HEK293 (cell line): ENCODE data around the gene AIPL1.

Experiments
- CTCF ChIA-PET: fragments of 350-600 bp; formaldehyde crosslinking; extraction: SDS; loops from one replicate; lab custom pipeline; 2021; ENCODE audit warnings: antibody characterized with exemption; lab: Yijun Ruan, JAX
- POLR2A ChIA-PET: fragments of 300-600 bp; formaldehyde crosslinking; extraction: SDS; loops from one replicate; lab custom pipeline; 2020; ENCODE audit warnings: antibody characterized with exemption, inconsistent platforms; lab: Yijun Ruan, JAX
- H3K27ac ChIP-seq: fragments of 200-500 bp; sonication (Bioruptor generic); 2 replicates; pipeline ENCODE4 v1.5.1; 2014; ENCODE audit warnings: low read depth, low read length, control low read depth, inconsistent platforms; ENCODE audit errors: extremely low read depth
- H3K36me3 ChIP-seq, 2 experiments: fragments of 200-500 bp in 1 of 2; sonication (Bioruptor generic) in 1 of 2; 1 replicate in 1 of 2; 2 replicates in 1 of 2; pipeline ENCODE4 v1.5.1; 2014 to 2017; ENCODE audit warnings: inconsistent platforms in 2 of 2, low read length in 2 of 2; ENCODE audit not compliant: control insufficient read depth in 2 of 2, insufficient read depth in 1 of 2
- H3K4me1 ChIP-seq: fragments of 200-500 bp; sonication (Bioruptor generic); 2 replicates; pipeline ENCODE4 v1.5.1; 2014; ENCODE audit warnings: mild to moderate bottlenecking, low read length, inconsistent platforms; ENCODE audit not compliant: control insufficient read depth, insufficient read depth
- H3K4me3 ChIP-seq: 2 replicates; pipeline ENCODE4 v1.5.1; 2011; ENCODE audit warnings: low read depth, mild to moderate bottlenecking, control low read depth, low read length, moderate library complexity
- H3K9me3 ChIP-seq: fragments of 200-500 bp; sonication (Bioruptor generic); 2 replicates; pipeline ENCODE4 v1.5.1; 2014; ENCODE audit warnings: low read depth, low read length, inconsistent platforms; ENCODE audit not compliant: control insufficient read depth, insufficient read depth
- BCL11B ChIP-seq: fragments of 450-650 bp; formaldehyde crosslinking; IDR thresholded peaks from 2 replicates; pipeline ENCODE4 v1.5.1; 2016; ENCODE audit warnings: low read depth, missing biosample characterization, missing genetic modification characterization
- GLIS2 ChIP-seq: fragments of 450-650 bp; formaldehyde crosslinking; IDR thresholded peaks from 2 replicates; pipeline ENCODE4 v1.5.1; 2016; ENCODE audit warnings: missing biosample characterization, missing genetic modification characterization
- ZFHX2 ChIP-seq: fragments of 450-650 bp; formaldehyde crosslinking; conservative IDR thresholded peaks from 2 replicates; pipeline ENCODE4 v1.5.1; 2016; ENCODE audit warnings: missing biosample characterization, missing genetic modification characterization
- ZIC2 ChIP-seq: fragments of 450-650 bp; formaldehyde crosslinking; IDR thresholded peaks from 2 replicates; pipeline ENCODE4 v1.5.1; 2016; ENCODE audit warnings: missing biosample characterization, missing genetic modification characterization
- ZNF16 ChIP-seq: fragments of 450-650 bp; formaldehyde crosslinking; IDR thresholded peaks from 2 replicates; pipeline ENCODE4 v1.5.1; 2016; ENCODE audit warnings: low read depth, missing biosample characterization, missing genetic modification characterization
- ZNF169 ChIP-seq: fragments of 450-650 bp; formaldehyde crosslinking; IDR thresholded peaks from 2 replicates; pipeline ENCODE4 v1.5.1; 2016; ENCODE audit warnings: missing biosample characterization, missing genetic modification characterization
- ZNF239 ChIP-seq: fragments of 450-650 bp; formaldehyde crosslinking; IDR thresholded peaks from 2 replicates; pipeline ENCODE4 v1.5.1; 2016; ENCODE audit warnings: missing biosample characterization, missing genetic modification characterization
- ZNF610 ChIP-seq: fragments of 450-650 bp; formaldehyde crosslinking; IDR thresholded peaks from 2 replicates; pipeline ENCODE4 v1.5.1; 2016; ENCODE audit warnings: missing biosample characterization, missing genetic modification characterization, borderline replicate concordance
- ZNF629 ChIP-seq: fragments of 450-650 bp; formaldehyde crosslinking; IDR thresholded peaks from 2 replicates; pipeline ENCODE4 v1.5.1; 2017; ENCODE audit warnings: missing biosample characterization, missing genetic modification characterization
- ZNF791 ChIP-seq: fragments of 450-650 bp; formaldehyde crosslinking; IDR thresholded peaks from 2 replicates; pipeline ENCODE4 v1.5.1; 2016; ENCODE audit warnings: missing biosample characterization, missing genetic modification characterization
- ZSCAN23 ChIP-seq: fragments of 450-650 bp; formaldehyde crosslinking; IDR thresholded peaks from 2 replicates; pipeline ENCODE4 v1.5.1; 2016; ENCODE audit warnings: missing biosample characterization, missing genetic modification characterization
- TF ChIP-seq, protein P1 (sequence below): fragments of 450-650 bp; formaldehyde crosslinking; IDR thresholded peaks from 2 replicates; pipeline ENCODE4 v1.5.1; 2016; ENCODE audit warnings: missing biosample characterization, missing genetic modification characterization
- TF ChIP-seq, protein P2 (sequence below): fragments of 450-650 bp; IDR thresholded peaks from 2 replicates; pipeline ENCODE4 v1.5.1; 2018; ENCODE audit warnings: missing biosample characterization, mild to moderate bottlenecking, missing genetic modification characterization
- TF ChIP-seq, protein P3 (sequence below): fragments of 450-650 bp; formaldehyde crosslinking; IDR thresholded peaks from 2 replicates; pipeline ENCODE4 v1.5.1; 2017; ENCODE audit warnings: missing biosample characterization, mild to moderate bottlenecking, missing genetic modification characterization, moderate library complexity
- TF ChIP-seq, protein P4 (sequence below): fragments of 450-650 bp; formaldehyde crosslinking; IDR thresholded peaks from 2 replicates; pipeline ENCODE4 v1.5.1; 2016; ENCODE audit warnings: missing biosample characterization, missing genetic modification characterization
- TF ChIP-seq, protein P5 (sequence below): fragments of 450-650 bp; formaldehyde crosslinking; optimal IDR thresholded peaks from 2 replicates; pipeline ENCODE3; 2016; ENCODE audit warnings: missing biosample characterization, mild to moderate bottlenecking, missing genetic modification characterization
- TF ChIP-seq, protein P6 (sequence below): fragments of 450-650 bp; formaldehyde crosslinking; IDR thresholded peaks from 2 replicates; pipeline ENCODE4 v1.5.1; 2016; ENCODE audit warnings: missing biosample characterization, missing genetic modification characterization

AIPL1 gene

DNA sequence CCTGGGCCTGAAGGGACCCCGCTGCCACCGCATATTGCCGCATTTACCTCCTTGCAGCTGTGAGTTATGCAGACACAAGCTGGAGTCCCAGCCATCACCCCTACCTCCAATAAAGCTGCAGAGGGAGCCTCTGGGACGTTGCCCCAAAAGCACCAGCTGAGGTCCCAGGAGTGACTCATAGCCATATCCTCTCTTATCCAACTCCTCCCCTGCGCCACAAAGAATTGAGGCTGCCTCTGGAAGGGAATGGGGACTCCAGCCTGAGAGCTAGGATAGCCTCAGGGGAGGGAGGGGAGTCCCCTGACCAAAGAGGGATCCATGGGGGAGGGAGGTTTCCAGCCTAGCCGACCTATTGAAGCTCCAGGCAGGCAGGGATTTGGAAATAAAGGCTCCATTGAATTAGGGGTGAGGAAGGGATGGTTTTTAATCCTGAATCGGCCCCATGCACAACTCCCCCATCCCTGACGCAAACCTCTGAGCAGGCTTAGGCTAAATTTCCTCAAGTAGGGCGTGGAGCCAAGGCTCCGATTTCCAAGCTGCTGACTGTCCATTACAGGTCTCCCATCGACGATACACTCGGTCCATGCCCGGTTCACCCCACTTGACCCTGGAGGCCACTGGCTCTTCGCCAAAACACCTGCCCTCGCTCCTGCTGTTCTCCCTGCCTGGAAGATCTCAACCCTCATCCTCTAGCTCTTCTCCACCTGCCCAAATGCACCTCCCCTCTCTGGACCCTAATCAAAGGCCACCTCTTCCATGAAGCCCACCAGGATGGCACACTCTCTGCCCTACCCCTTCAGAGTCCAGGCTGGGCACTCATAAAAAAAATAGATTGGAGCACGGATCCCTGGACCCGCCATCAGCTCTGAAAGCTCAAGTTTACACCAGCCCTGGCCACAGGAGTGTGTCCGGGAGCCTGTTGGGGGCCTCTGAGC is 36.9 kb upstream of the AIPL1 start:
- Histone ChIP-seq H3K27ac (no peak overlapping the region), H3K4me1 (peaks cover 9% of the 10 kb centered on the region), H3K9me3 (no peaks in the 10 kb centered on the region), H3K36me3 (no peaks in the 10 kb centered on the region), H3K4me3 (no peak overlapping the region)
- ChIA-PET CTCF (interaction anchor here (0.7 to 2.2 kb wide), 13 partner anchors 8 to 229 kb away, joined by 3 to 10 read pairs (median 5); no protein-coding TSS in a partner anchor), POLR2A (no interaction called here)
- TF ChIP-seq GLIS2: 0 out of 2 replicates have a peak, but pooled peaks have one; percentile 9
- TF ChIP-seq, protein P1, sequence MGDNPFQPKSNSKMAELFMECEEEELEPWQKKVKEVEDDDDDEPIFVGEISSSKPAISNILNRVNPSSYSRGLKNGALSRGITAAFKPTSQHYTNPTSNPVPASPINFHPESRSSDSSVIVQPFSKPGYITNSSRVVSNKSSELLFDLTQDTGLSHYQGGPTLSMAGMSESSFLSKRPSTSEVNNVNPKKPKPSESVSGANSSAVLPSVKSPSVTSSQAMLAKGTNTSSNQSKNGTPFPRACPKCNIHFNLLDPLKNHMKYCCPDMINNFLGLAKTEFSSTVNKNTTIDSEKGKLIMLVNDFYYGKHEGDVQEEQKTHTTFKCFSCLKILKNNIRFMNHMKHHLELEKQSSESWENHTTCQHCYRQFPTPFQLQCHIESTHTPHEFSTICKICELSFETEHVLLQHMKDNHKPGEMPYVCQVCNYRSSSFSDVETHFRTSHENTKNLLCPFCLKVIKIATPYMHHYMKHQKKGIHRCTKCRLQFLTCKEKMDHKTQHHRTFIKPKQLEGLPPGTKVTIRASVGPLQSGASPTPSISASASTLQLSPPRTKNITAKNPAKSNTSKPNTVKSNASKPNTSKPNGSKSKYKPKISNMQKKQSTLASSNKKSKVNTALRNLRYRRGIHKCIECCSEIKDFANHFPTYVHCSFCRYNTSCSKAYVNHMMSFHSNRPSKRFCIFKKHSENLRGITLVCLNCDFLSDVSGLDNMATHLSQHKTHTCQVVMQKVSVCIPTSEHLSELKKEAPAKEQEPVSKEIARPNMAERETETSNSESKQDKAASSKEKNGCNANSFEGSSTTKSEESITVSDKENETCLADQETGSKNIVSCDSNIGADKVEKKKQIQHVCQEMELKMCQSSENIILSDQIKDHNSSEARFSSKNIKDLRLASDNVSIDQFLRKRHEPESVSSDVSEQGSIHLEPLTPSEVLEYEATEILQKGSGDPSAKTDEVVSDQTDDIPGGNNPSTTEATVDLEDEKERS (tag by site-specific recombination): no peak
- TF ChIP-seq, protein P2, sequence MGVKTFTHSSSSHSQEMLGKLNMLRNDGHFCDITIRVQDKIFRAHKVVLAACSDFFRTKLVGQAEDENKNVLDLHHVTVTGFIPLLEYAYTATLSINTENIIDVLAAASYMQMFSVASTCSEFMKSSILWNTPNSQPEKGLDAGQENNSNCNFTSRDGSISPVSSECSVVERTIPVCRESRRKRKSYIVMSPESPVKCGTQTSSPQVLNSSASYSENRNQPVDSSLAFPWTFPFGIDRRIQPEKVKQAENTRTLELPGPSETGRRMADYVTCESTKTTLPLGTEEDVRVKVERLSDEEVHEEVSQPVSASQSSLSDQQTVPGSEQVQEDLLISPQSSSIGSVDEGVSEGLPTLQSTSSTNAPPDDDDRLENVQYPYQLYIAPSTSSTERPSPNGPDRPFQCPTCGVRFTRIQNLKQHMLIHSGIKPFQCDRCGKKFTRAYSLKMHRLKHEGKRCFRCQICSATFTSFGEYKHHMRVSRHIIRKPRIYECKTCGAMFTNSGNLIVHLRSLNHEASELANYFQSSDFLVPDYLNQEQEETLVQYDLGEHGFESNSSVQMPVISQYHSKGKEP: no peak
- no peak for TF ChIP-seq ZNF791 (tag by site-specific recombination)
- TF ChIP-seq ZIC2 (tag by site-specific recombination): peak; percentile 18; the same call in 1 of the 2 replicates
- no peak for TF ChIP-seq ZNF629 (tag by site-specific recombination)
- TF ChIP-seq, protein P3, sequence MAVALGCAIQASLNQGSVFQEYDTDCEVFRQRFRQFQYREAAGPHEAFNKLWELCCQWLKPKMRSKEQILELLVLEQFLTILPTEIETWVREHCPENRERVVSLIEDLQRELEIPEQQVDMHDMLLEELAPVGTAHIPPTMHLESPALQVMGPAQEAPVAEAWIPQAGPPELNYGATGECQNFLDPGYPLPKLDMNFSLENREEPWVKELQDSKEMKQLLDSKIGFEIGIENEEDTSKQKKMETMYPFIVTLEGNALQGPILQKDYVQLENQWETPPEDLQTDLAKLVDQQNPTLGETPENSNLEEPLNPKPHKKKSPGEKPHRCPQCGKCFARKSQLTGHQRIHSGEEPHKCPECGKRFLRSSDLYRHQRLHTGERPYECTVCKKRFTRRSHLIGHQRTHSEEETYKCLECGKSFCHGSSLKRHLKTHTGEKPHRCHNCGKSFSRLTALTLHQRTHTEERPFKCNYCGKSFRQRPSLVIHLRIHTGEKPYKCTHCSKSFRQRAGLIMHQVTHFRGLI: 0 out of 2 replicates have a peak, but pooled peaks have one; percentile 47

DNA sequence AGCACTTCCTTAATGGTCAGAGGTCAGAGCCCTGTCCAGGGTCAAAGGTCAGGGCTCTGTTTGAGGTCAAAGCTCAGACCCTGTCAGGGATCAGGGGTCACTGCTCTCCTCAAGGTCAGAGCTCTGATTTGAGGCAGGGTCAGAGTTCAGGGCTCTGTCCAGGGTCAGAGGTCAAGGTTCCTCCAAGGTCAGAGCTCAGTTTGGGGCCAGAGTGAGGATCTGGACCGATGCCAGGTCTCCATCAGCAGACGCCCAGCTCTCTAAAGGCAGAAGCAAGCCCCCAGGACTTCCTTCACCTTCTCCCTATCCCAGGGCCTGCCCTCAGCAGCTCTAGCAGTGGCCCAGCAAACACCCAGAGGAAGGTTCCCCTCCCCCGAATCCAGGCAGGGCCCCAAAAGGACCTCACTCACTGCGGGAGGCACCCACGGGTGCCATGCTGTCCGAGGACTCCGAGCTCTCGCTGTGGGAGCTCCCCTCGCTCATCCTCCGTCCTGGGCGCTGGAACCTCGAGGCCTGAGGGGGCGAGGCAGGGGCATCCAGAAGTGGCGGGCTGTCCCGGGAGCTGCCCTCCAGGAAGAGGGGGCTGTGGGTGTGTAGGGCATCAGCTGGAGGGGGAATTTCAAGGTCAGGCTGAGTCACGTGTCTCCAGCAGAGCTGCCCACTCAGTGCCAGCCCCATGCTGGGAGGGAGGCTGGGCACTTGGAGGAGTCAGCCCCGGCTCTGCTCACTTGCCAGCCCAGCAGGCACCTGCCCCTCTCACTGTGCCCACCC is 36.0 kb upstream of the AIPL1 start:
- Histone ChIP-seq H3K9me3 (no peaks in the 10 kb centered on the region), H3K4me3 (no peak overlapping the region), H3K36me3 (no peaks in the 10 kb centered on the region), H3K4me1 (peaks cover 4% of the 10 kb centered on the region; the same call in 1 of the 2 replicates), H3K27ac (no peak overlapping the region)
- ChIA-PET POLR2A (no interaction called here), CTCF (interaction anchor here (0.6 to 1.3 kb wide), 4 partner anchors 177 to 452 kb away, joined by 3 to 4 read pairs (median 3); no protein-coding TSS in a partner anchor)
- no peak for TF ChIP-seq ZNF239
- no peak for TF ChIP-seq ZNF16 (tag by site-specific recombination)
- TF ChIP-seq ZIC2 (tag by site-specific recombination): peak; percentile 92
- TF ChIP-seq, protein P4, sequence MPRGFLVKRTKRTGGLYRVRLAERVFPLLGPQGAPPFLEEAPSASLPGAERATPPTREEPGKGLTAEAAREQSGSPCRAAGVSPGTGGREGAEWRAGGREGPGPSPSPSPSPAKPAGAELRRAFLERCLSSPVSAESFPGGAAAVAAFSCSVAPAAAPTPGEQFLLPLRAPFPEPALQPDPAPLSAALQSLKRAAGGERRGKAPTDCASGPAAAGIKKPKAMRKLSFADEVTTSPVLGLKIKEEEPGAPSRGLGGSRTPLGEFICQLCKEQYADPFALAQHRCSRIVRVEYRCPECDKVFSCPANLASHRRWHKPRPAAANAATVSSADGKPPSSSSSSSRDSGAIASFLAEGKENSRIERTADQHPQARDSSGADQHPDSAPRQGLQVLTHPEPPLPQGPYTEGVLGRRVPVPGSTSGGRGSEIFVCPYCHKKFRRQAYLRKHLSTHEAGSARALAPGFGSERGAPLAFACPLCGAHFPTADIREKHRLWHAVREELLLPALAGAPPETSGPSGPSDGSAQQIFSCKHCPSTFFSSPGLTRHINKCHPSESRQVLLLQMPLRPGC (tag by site-specific recombination): no peak
- peak; percentile 99 for TF ChIP-seq BCL11B (tag by site-specific recombination)
- TF ChIP-seq ZFHX2 (tag by site-specific recombination): peak; percentile 81
- no peak for TF ChIP-seq ZNF169 (tag by site-specific recombination)
- TF ChIP-seq ZSCAN23 (tag by site-specific recombination): no peak
- TF ChIP-seq ZNF610 (tag by site-specific recombination): no peak
- TF ChIP-seq, protein P5, sequence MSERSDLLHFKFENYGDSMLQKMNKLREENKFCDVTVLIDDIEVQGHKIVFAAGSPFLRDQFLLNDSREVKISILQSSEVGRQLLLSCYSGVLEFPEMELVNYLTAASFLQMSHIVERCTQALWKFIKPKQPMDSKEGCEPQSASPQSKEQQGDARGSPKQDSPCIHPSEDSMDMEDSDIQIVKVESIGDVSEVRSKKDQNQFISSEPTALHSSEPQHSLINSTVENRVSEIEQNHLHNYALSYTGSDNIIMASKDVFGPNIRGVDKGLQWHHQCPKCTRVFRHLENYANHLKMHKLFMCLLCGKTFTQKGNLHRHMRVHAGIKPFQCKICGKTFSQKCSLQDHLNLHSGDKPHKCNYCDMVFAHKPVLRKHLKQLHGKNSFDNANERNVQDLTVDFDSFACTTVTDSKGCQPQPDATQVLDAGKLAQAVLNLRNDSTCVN (tag by site-specific recombination): no peak
- peak; percentile 21; the same call in 1 of the 2 replicates for TF ChIP-seq GLIS2
- TF ChIP-seq, protein P6, sequence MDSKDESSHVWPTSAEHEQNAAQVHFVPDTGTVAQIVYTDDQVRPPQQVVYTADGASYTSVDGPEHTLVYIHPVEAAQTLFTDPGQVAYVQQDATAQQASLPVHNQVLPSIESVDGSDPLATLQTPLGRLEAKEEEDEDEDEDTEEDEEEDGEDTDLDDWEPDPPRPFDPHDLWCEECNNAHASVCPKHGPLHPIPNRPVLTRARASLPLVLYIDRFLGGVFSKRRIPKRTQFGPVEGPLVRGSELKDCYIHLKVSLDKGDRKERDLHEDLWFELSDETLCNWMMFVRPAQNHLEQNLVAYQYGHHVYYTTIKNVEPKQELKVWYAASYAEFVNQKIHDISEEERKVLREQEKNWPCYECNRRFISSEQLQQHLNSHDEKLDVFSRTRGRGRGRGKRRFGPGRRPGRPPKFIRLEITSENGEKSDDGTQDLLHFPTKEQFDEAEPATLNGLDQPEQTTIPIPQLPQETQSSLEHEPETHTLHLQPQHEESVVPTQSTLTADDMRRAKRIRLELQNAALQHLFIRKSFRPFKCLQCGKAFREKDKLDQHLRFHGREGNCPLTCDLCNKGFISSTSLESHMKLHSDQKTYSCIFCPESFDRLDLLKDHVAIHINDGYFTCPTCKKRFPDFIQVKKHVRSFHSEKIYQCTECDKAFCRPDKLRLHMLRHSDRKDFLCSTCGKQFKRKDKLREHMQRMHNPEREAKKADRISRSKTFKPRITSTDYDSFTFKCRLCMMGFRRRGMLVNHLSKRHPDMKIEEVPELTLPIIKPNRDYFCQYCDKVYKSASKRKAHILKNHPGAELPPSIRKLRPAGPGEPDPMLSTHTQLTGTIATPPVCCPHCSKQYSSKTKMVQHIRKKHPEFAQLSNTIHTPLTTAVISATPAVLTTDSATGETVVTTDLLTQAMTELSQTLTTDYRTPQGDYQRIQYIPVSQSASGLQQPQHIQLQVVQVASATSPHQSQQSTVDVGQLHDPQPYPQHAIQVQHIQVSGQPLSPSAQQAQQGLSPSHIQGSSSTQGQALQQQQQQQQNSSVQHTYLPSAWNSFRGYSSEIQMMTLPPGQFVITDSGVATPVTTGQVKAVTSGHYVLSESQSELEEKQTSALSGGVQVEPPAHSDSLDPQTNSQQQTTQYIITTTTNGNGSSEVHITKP (tag by site-specific recombination): no peak
